GM12874 (cell line): ENCODE results near the gene ANTXR2.

ENCODE experiments used
- TF ChIP-seq, protein P1 (sequence below): IDR thresholded peaks from 2 replicates; pipeline ENCODE4 v1.5.1; 2011; ENCODE audit warnings: low read depth, mild to moderate bottlenecking, control low read depth, low read length, moderate library complexity; ENCODE audit not compliant: insufficient read depth

Gene ANTXR2

DNA sequence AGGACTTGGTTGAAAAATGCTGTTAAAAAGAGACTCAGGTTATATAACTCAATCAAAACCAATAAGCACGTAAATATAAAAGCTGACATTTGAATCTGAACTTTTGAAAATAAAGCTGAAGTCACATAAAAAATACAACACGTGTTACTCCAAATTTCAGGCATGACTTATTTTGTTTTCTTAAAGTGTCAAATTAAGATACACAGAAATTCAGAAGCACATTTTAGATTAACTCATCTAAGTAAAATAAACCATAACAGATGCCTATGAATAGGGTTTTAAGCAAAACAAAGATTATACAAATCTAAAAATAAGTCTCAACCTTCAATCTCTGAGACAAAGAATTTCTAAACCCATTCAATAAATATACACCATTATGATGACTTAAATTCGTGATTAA, 124.8 kb downstream of the ANTXR2 start:
- TF ChIP-seq, protein P1, sequence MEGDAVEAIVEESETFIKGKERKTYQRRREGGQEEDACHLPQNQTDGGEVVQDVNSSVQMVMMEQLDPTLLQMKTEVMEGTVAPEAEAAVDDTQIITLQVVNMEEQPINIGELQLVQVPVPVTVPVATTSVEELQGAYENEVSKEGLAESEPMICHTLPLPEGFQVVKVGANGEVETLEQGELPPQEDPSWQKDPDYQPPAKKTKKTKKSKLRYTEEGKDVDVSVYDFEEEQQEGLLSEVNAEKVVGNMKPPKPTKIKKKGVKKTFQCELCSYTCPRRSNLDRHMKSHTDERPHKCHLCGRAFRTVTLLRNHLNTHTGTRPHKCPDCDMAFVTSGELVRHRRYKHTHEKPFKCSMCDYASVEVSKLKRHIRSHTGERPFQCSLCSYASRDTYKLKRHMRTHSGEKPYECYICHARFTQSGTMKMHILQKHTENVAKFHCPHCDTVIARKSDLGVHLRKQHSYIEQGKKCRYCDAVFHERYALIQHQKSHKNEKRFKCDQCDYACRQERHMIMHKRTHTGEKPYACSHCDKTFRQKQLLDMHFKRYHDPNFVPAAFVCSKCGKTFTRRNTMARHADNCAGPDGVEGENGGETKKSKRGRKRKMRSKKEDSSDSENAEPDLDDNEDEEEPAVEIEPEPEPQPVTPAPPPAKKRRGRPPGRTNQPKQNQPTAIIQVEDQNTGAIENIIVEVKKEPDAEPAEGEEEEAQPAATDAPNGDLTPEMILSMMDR: no peak

DNA sequence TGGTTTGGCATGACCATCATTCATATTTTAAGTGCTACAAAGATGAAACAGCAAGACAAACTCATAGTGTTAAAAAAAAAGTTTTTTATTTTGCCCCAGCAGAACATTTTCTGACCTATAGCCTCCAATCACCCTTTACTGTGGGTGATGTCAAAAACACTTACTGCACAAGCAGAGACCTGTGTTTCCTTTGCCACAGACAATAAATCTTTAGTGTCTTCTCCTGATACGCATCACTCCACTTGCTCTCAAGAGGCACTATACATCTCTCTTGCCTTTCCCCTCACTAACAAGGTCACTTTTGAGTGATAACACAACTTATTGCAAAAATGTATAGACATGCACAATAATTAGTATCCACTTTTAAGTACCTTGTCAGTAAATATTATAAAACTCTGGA, 125.6 kb downstream of the ANTXR2 start:
- TF ChIP-seq, protein P1: no peak

DNA sequence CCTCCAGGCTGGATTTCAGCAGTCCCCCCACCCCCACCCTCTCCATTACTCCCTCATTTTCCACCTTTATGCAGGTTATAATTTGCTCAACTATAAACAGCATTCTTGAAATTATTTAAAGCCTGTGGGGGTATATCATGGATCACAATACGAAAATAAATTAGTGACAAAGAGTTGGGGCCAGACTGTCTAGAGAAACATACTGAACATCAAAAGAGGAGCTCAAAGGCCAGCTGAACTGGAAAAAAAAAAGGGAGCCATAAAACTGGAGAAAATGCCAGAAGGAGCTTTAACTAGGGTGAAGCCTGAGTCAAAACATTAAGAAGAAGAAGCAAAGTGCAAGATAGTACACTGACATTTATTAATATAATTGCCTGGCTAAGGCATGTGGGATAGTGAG, 137.8 kb downstream of the ANTXR2 start:
- TF ChIP-seq, protein P1: no peak

DNA sequence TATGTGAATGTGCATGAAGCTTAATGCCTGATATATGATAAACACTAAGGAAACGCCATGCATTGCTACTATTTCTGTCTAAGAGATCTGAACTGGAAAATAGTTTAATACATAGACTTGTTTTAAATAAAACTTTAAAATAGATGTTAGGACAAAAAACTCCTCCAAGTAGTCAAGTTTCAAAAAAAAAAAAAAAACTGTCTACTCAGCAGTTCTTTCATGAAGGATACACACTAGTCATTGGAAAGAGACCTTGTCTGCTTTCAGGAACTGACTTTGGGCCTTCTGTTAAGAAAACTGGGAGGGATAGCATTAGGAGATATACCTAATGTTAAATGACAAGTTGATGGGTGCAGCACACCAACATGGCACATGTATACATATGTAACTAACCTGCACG, 138.4 kb downstream of the ANTXR2 start:
- TF ChIP-seq, protein P1: no peak

DNA sequence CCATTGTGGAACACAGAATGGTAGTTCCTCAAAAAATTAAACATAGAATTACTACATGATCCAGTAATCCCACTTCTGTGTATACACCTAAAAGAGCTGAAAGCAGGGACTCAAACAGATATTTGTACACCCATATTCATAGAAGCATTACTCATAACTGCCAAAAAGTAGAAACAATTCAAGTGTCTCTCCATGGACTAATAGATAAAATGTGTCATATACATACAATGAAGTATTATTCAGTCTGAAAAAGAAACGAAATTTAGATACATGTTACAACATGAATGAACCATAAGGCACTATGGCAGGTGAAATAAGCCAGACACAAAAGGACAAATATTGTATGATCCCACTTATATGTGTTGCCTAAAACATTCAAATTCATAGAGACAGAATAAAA, 145.1 kb downstream of the ANTXR2 start:
- TF ChIP-seq, protein P1: no peak

DNA sequence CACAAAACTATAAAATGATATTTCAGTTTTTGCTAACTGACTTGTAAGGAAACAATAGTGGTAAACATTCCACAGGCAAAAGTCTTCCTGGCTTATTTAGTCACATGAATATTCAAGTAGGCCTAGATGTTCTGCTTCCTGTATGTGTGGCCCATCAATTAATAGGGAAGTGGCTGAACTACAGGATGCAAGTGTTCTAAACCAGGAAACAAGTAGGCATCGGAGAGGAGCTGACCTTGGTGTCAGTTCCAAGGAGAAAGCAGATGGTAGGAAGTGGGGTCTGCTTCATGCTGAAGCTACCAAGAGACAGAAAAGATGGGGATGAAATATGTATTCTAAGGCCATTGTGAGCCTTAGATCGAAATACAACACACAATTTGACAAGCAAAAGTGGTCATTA, 149.7 kb downstream of the ANTXR2 start:
- TF ChIP-seq, protein P1: no peak

DNA sequence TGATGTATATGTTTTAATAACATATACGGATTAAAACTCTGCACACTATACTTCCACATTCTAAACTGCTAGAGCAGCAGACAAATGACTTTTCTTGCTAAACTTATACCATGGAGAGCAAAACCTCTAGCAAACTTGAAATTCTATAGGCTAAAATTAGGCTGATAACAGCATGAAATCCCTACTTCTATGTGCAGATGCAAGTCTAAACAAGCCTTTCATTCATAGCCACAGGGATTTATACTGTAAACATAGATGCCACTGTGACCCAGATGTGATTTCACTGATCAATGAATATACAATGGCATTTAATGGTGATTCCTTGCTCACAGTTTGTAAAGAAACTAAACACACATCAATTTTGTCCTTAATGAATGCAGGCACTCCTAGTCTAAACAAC, 151.0 kb downstream of the ANTXR2 start:
- TF ChIP-seq, protein P1: no peak

DNA sequence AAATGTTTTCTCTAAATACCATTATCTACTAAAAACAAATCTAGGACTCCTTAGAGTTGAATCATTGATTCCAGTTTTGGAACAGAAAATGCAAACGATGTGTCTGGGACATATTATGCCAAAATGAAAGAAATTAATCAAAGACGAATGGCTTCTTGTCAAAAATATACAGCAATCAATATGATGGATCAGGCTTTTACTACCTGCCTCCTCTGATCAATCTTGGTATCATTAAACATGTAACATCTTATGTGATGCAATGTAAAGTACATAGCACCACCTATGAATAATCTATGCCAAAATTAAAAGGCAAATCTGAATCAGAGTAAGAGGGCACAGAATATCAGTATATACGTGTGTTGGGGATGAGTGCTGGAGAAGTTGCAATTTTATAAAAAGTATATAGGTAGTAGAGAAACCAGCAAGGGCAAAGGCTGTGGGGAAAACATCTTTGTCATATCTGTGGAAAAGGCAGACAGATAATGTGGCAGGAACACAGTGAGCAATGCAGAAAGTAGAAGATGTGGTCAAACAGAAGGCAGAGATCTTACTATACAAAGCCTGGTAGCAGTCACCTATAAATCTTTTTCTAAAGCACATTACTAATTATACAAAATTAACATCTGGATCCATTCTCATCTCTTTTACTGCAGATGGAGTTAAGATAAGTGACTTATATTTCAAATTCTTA, 152.7 kb downstream of the ANTXR2 start:
- TF ChIP-seq, protein P1: no peak
